Tibial nerve (tissue), 4 donors: Measurements from ENCODE around the gene CDH4. TPM values are rescaled to one million over a fixed set of nuclear protein-coding genes. Genes with fewer than 3 reads are reported as not detected.

Experiments used
- DNase-seq, 2 donors: peaks; one replicate each; pipeline ENCODE4 v3.0.0-alpha.2; 2019; ENCODE audit warnings: low spot score in 2 of 2
- H3K27ac ChIP-seq, 4 donors: fragments of 200-600 bp; sonication (generic) in 3 of 4; one replicate each; pipeline ENCODE4 v1.5.1; 2017 to 2019; ENCODE audit warnings: mild to moderate bottlenecking in 1 of 4
- H3K27me3 ChIP-seq, 2 donors: fragments of 200-600 bp; sonication (generic) in 1 of 2; one replicate each; pipeline versions ENCODE4 v1.5.1 to v1.6.0; 2017 to 2019
- H3K36me3 ChIP-seq, 3 donors: fragments of 200-600 bp; sonication (generic); one replicate each; pipeline ENCODE4 v1.5.1; 2018 to 2019
- H3K4me1 ChIP-seq, 4 donors: fragments of 200-600 bp; sonication (generic) in 3 of 4; one replicate each; pipeline ENCODE4 v1.5.1; 2017 to 2019
- H3K4me3 ChIP-seq, 4 donors: fragments of 200-600 bp; sonication (generic) in 3 of 4; one replicate each; pipeline ENCODE4 v1.5.1; 2017 to 2019; ENCODE audit warnings: mild to moderate bottlenecking in 1 of 4, moderate library complexity in 1 of 4
- H3K9me3 ChIP-seq, 4 donors: fragments of 200-600 bp; sonication (generic) in 3 of 4; one replicate each; pipeline ENCODE4 v1.5.1; 2017 to 2019
- EP300 ChIP-seq, 2 donors: sonication (generic); formaldehyde crosslinking; IDR thresholded peaks; one replicate each; pipeline ENCODE4 v1.6.1; 2017; ENCODE audit warnings: antibody characterized with exemption in 2 of 2, mild to moderate bottlenecking in 1 of 2
- POLR2A ChIP-seq, 2 donors: fragments of 450-650 bp; IDR thresholded peaks; one replicate each; pipeline ENCODE4 v1.6.1; 2017; ENCODE audit warnings: antibody characterized with exemption in 2 of 2, mild to moderate bottlenecking in 2 of 2, moderate library complexity in 2 of 2
- WGBS, 2 donors: methylation state at CpG; one replicate each; pipeline ENCODE4 v1.1.5; 2018; 5-methylcytosine and 5-hydroxymethylcytosine counted together
- total RNA-seq, 4 donors: library from RNA; depleted of rRNA; stranded (reverse); fragments of >200 nt; gene quantifications; one replicate each; pipeline ENCODE4 v1.1.0, GENCODE V29; 2016
- TF ChIP-seq, protein P1 (sequence below), 5 experiments: fragments of 200-600 bp in 3 of 5; fragments of 450-650 bp in 2 of 5; sonication (generic) in 3 of 5; IDR thresholded peaks; one replicate each; pipeline ENCODE4 v1.5.1; 2016 to 2019; ENCODE audit warnings: antibody characterized with exemption in 5 of 5, mild to moderate bottlenecking in 3 of 5, moderate library complexity in 2 of 5

CDH4 gene
- total RNA-seq, 4 donors from 2014 or later = 0.78 to 2.3 (median 1.0) TPM

GRCh38 chr20:61238813-61239212, 13.2 kb upstream of the CDH4 start:
- Histone ChIP-seq H3K9me3 (peaks cover 0 to 26% (median 0%) of the 10 kb centered on the region in 4 donors), H3K36me3 (no peaks in the 10 kb centered on the region), H3K27ac (no peak overlapping the region), H3K4me3 (no peak overlapping the region), H3K27me3 (no peaks in the 10 kb centered on the region), H3K4me1 (no peaks in the 10 kb centered on the region)
- no peak for DNase-seq
- TF ChIP-seq EP300 (IDR thresholded peaks at IDR 0.05) (no peak), POLR2A (IDR thresholded peaks at IDR 0.05) (no peak)
- TF ChIP-seq, protein P1, sequence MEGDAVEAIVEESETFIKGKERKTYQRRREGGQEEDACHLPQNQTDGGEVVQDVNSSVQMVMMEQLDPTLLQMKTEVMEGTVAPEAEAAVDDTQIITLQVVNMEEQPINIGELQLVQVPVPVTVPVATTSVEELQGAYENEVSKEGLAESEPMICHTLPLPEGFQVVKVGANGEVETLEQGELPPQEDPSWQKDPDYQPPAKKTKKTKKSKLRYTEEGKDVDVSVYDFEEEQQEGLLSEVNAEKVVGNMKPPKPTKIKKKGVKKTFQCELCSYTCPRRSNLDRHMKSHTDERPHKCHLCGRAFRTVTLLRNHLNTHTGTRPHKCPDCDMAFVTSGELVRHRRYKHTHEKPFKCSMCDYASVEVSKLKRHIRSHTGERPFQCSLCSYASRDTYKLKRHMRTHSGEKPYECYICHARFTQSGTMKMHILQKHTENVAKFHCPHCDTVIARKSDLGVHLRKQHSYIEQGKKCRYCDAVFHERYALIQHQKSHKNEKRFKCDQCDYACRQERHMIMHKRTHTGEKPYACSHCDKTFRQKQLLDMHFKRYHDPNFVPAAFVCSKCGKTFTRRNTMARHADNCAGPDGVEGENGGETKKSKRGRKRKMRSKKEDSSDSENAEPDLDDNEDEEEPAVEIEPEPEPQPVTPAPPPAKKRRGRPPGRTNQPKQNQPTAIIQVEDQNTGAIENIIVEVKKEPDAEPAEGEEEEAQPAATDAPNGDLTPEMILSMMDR (IDR thresholded peaks at IDR 0.05) = no peak
- 41 to 53% methylated on average over 4 of the region's 4 CpGs for WGBS, 2 donors

- DNase-seq = no peak
- no peak overlapping the region for H3K4me3 ChIP-seq
- H3K27me3 ChIP-seq = no peaks in the 10 kb centered on the region
- TF ChIP-seq EP300 (IDR thresholded peaks at IDR 0.05) = no peak
- no peak for TF ChIP-seq POLR2A (IDR thresholded peaks at IDR 0.05)
- TF ChIP-seq, protein P1 (IDR thresholded peaks at IDR 0.05) = no peak
- H3K27ac ChIP-seq = no peak overlapping the region
- 79 to 89% methylated on average over 3 of the region's 3 CpGs for WGBS, 2 donors
- no peaks in the 10 kb centered on the region for H3K36me3 ChIP-seq
- H3K4me1 ChIP-seq = no peaks in the 10 kb centered on the region
- peaks cover 0 to 26% (median 0%) of the 10 kb centered on the region in 4 donors for H3K9me3 ChIP-seq
Observed at GRCh38 chr20:61240814-61241213, 11.2 kb upstream of the CDH4 start.

- DNase-seq = no peak
- Histone ChIP-seq H3K36me3 (no peaks in the 10 kb centered on the region), H3K9me3 (peaks cover 0 to 26% (median 0%) of the 10 kb centered on the region in 4 donors), H3K4me1 (no peaks in the 10 kb centered on the region), H3K27ac (no peak overlapping the region), H3K4me3 (no peak overlapping the region), H3K27me3 (peaks cover 0 to 11% of the 10 kb centered on the region in 2 donors)
- WGBS, 2 donors = 80% methylated on average over 8 of the region's 8 CpGs
- TF ChIP-seq EP300 (IDR thresholded peaks at IDR 0.05) (no peak), POLR2A (IDR thresholded peaks at IDR 0.05) (no peak)
- TF ChIP-seq, protein P1 (IDR thresholded peaks at IDR 0.05) = no peak
Observed at GRCh38 chr20:61244213-61244612, 7.8 kb upstream of the CDH4 start.

GRCh38 chr20:61246269-61246668, 5.8 kb upstream of the CDH4 start:
- no peak overlapping the region for H3K4me3 ChIP-seq
- peaks cover 0 to 28% of the 10 kb centered on the region in 2 donors for H3K27me3 ChIP-seq
- TF ChIP-seq EP300 (IDR thresholded peaks at IDR 0.05) = no peak
- TF ChIP-seq, protein P1 (IDR thresholded peaks at IDR 0.05) = no peak
- peaks cover 0 to 14% (median 0%) of the 10 kb centered on the region in 4 donors for H3K9me3 ChIP-seq
- no peak for DNase-seq
- WGBS, 2 donors = 71 to 75% methylated on average over 7 of the region's 7 CpGs
- H3K4me1 ChIP-seq = no peaks in the 10 kb centered on the region
- H3K27ac ChIP-seq = no peak overlapping the region
- no peaks in the 10 kb centered on the region for H3K36me3 ChIP-seq

DNA sequence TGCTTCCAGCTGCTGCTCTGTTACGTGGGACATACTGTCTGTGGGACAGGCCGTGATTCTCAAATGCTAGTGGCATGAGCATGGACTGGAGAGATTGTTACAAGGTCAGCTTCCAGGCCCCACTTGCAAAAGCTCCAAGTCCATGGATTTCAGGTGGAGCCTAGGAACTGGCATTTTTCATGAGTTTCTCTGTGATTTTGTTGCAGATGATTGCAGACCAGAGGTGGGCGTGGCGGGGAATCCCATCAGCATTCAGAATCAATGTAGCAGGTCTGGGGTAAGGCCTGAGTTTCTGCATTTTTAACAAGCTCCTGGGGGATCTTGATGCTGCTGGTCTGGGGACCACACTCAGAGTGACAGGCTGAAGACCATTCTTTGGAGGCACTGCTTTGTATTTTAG, 2.4 kb upstream of the CDH4 start:
- Histone ChIP-seq H3K4me3 (no peak overlapping the region), H3K27me3 (peaks cover 0 to 46% of the 10 kb centered on the region in 2 donors), H3K36me3 (no peaks in the 10 kb centered on the region), H3K9me3 (no peaks in the 10 kb centered on the region), H3K27ac (no peak overlapping the region), H3K4me1 (peaks cover 0 to 25% (median 0%) of the 10 kb centered on the region in 4 donors)
- DNase-seq = no peak
- TF ChIP-seq, protein P1 (IDR thresholded peaks at IDR 0.05) = no peak
- TF ChIP-seq EP300 (IDR thresholded peaks at IDR 0.05) (no peak), POLR2A (IDR thresholded peaks at IDR 0.05) (no peak)
- 90 to 94% methylated on average over 2 to 4 of the region's 4 CpGs for WGBS, 2 donors
